Measurements from ENCODE around the gene CD28. TPM values are rescaled to one million over a fixed set of nuclear protein-coding genes. Genes with fewer than 3 reads are reported as not detected.
"Not testable (repeated sequence)": the region's sequence is repeated elsewhere in the genome, so short reads cannot be mapped to it uniquely, and the experiment has no call there.

Gene CD28
- total RNA-seq, 1 donor from 2014 or later: not detected

GRCh38 chr2:203687165-203687564 lies 19.3 kb upstream of the CD28 start:
- peak; percentile 58 for DNase-seq (ENCODE audit: low read depth)

- peak; percentile 27 for DNase-seq (ENCODE audit: low read depth)
Measured at GRCh38 chr2:203688798-203689197, 17.6 kb upstream of the CD28 start.

- DNase-seq (ENCODE audit: low read depth): no peak
Measured at GRCh38 chr2:203689426-203690116, 16.9 kb upstream of the CD28 start.

- DNase-seq (ENCODE audit: low read depth): no peak
Measured at GRCh38 chr2:203690117-203690431, 16.4 kb upstream of the CD28 start.

GRCh38 chr2:203690441-203691047 lies 15.9 kb upstream of the CD28 start:
- no peak for DNase-seq (ENCODE audit: low read depth)

- DNase-seq (ENCODE audit: low read depth): no peak
Measured at GRCh38 chr2:203691149-203691548, 15.3 kb upstream of the CD28 start.

- no peak for DNase-seq (ENCODE audit: low read depth)
Measured at GRCh38 chr2:203692031-203692710, 14.3 kb upstream of the CD28 start.

GRCh38 chr2:203693242-203693879 lies 13.1 kb upstream of the CD28 start:
- no peak for DNase-seq (ENCODE audit: low read depth)

GRCh38 chr2:203694191-203694590 lies 12.2 kb upstream of the CD28 start:
- no peak for DNase-seq (ENCODE audit: low read depth)

GRCh38 chr2:203697190-203697589 lies 9.2 kb upstream of the CD28 start:
- DNase-seq (ENCODE audit: low read depth): no peak

GRCh38 chr2:203697763-203698162 lies 8.7 kb upstream of the CD28 start:
- not testable (repeated sequence) for DNase-seq (ENCODE audit: low read depth)

GRCh38 chr2:203698410-203698809 lies 8.0 kb upstream of the CD28 start:
- DNase-seq (ENCODE audit: low read depth): not testable (repeated sequence)

GRCh38 chr2:203704430-203704829 lies 2.0 kb upstream of the CD28 start:
- DNase-seq (ENCODE audit: low read depth): no peak

- DNase-seq (ENCODE audit: low read depth): no peak
Measured at GRCh38 chr2:203705178-203705577, 1.3 kb upstream of the CD28 start.

- no peak for DNase-seq (ENCODE audit: low read depth)
Measured at GRCh38 chr2:203707530-203707929, 1.1 kb downstream of the CD28 start.

GRCh38 chr2:203708846-203709396 lies 2.5 kb downstream of the CD28 start:
- no peak for DNase-seq (ENCODE audit: low read depth)

GRCh38 chr2:203709416-203710040 lies 3.1 kb downstream of the CD28 start:
- DNase-seq (ENCODE audit: low read depth): no peak

- DNase-seq (ENCODE audit: low read depth): no peak
Measured at GRCh38 chr2:203710226-203710625, 3.8 kb downstream of the CD28 start.

GRCh38 chr2:203710952-203711351 lies 4.5 kb downstream of the CD28 start:
- no peak for DNase-seq (ENCODE audit: low read depth)

GRCh38 chr2:203711399-203711798 lies 5.0 kb downstream of the CD28 start:
- no peak for DNase-seq (ENCODE audit: low read depth)

GRCh38 chr2:203713381-203713780 lies 6.9 kb downstream of the CD28 start:
- DNase-seq (ENCODE audit: low read depth): no peak

GRCh38 chr2:203714112-203714511 lies 7.7 kb downstream of the CD28 start:
- DNase-seq (ENCODE audit: low read depth): no peak
